Uterus (tissue), 2 donors: ENCODE data around the gene ISL2.

ENCODE experiments used
- POLR2A ChIP-seq, 2 donors: fragments of 450-650 bp; IDR thresholded peaks; one replicate each; pipeline ENCODE4 v1.6.1; 2016; ENCODE audit warnings: antibody characterized with exemption in 2 of 2, mild to moderate bottlenecking in 1 of 2, moderate library complexity in 1 of 2
- TF ChIP-seq, protein P1 (sequence below), 4 experiments: fragments of 200-600 bp in 2 of 4; fragments of 450-650 bp in 2 of 4; sonication (generic) in 2 of 4; IDR thresholded peaks; one replicate each; pipeline ENCODE4 v1.5.1; 2016 to 2019; ENCODE audit warnings: antibody characterized with exemption in 4 of 4, mild to moderate bottlenecking in 2 of 4, moderate library complexity in 1 of 4

GRCh38 chr15:76342058-76342381 lies 5.4 kb downstream of the ISL2 start:
- TF ChIP-seq, protein P1, sequence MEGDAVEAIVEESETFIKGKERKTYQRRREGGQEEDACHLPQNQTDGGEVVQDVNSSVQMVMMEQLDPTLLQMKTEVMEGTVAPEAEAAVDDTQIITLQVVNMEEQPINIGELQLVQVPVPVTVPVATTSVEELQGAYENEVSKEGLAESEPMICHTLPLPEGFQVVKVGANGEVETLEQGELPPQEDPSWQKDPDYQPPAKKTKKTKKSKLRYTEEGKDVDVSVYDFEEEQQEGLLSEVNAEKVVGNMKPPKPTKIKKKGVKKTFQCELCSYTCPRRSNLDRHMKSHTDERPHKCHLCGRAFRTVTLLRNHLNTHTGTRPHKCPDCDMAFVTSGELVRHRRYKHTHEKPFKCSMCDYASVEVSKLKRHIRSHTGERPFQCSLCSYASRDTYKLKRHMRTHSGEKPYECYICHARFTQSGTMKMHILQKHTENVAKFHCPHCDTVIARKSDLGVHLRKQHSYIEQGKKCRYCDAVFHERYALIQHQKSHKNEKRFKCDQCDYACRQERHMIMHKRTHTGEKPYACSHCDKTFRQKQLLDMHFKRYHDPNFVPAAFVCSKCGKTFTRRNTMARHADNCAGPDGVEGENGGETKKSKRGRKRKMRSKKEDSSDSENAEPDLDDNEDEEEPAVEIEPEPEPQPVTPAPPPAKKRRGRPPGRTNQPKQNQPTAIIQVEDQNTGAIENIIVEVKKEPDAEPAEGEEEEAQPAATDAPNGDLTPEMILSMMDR (IDR thresholded peaks at IDR 0.05) = no peak
- TF ChIP-seq POLR2A (IDR thresholded peaks at IDR 0.05) = no peak
